HCT116 (cell line): ENCODE data around the gene DCAF4L1. TPM values are rescaled to one million over a fixed set of nuclear protein-coding genes. Genes with fewer than 3 reads are reported as not detected.

Experiments
- ATAC-seq: fragments of 200-7000 bp; cut with Tn5 transposase; 2 replicates; pipeline ENCODE4 v1.9.1; 2020; ENCODE audit warnings: mild to moderate bottlenecking, moderate library complexity
- BruUV-seq: library from RNA; stranded (reverse); fragments of 400-500 nt; replicated peaks from 2 replicates; lab custom pipeline; 2021; lab: Mats Ljungman, UMichigan
- CTCF ChIA-PET: fragments of 300-600 bp; sonication (Branson Sonifier 250); formaldehyde crosslinking; loops from one replicate; lab custom pipeline; 2021; ENCODE audit warnings: antibody characterized with exemption; lab: Charles Lee
- POLR2A ChIA-PET: fragments of 300-600, 350-600 bp; sonication (Branson Sonifier 250); formaldehyde crosslinking; loops from one replicate; lab custom pipeline; 2021; ENCODE audit warnings: antibody characterized with exemption; lab: Charles Lee
- RAD21 ChIA-PET, 2 experiments: fragments of 300-600 bp; sonication (Branson Sonifier 250); formaldehyde crosslinking; loops; one replicate each; lab custom pipeline; 2023; ENCODE audit warnings: low total read pairs in 2 of 2; ENCODE audit not compliant: uncharacterized antibody in 2 of 2, unreplicated experiment in 2 of 2, low non-redundant PET in 1 of 2; lab: Charles Lee
- DNase-seq: peaks from one replicate; pipeline ENCODE4 v3.0.0-alpha.2; 2010; ENCODE audit warnings: low read depth, low spot score
- H2AFZ ChIP-seq: fragments of 200-600 bp; shearing (Covaris generic), sonication (generic); 2 replicates; pipeline ENCODE4 v1.6.1; 2017; ENCODE audit warnings: low read depth, mixed run types, mixed read lengths, antibody characterized with exemption, low read length; ENCODE audit not compliant: poor library complexity, severe bottlenecking
- H3K27ac ChIP-seq: 2 replicates; pipeline ENCODE4 v1.5.1; 2012; ENCODE audit warnings: low read depth, low read length
- H3K27me3 ChIP-seq: fragments of 200-600 bp; sonication (generic); 2 replicates; pipeline ENCODE4 v1.6.1; 2016; ENCODE audit warnings: mixed run types, low read length, mixed read lengths; ENCODE audit not compliant: insufficient read depth
- H3K36me3 ChIP-seq, 2 experiments: fragments of 200-500 bp in 1 of 2; fragments of 200-600 bp in 1 of 2; sonication (Bioruptor generic) in 1 of 2; sonication (generic) in 1 of 2; 2 replicates each; pipeline versions ENCODE4 v1.5.1 to v1.6.1; 2014 to 2016; ENCODE audit warnings: low read length in 2 of 2, inconsistent platforms in 1 of 2, mixed read lengths in 1 of 2, mixed run types in 1 of 2; ENCODE audit not compliant: insufficient read depth in 2 of 2, control insufficient read depth in 1 of 2
- H3K4me1 ChIP-seq, 2 experiments: fragments of 200-600 bp in 1 of 2; sonication (generic) in 1 of 2; 2 replicates each; pipeline versions ENCODE4 v1.5.1 to v1.6.1; 2012 to 2017; ENCODE audit warnings: low read length in 2 of 2, inconsistent platforms in 1 of 2, mild to moderate bottlenecking in 1 of 2, mixed read lengths in 1 of 2, mixed run types in 1 of 2, moderate library complexity in 1 of 2; ENCODE audit not compliant: insufficient read depth in 2 of 2, control insufficient read depth in 1 of 2
- H3K4me2 ChIP-seq: fragments of 200-600 bp; sonication (generic); 2 replicates; pipeline ENCODE4 v1.6.1; 2017; ENCODE audit warnings: mixed run types, low read length, mixed read lengths
- H3K4me3 ChIP-seq, 2 experiments: fragments of 200-600 bp in 1 of 2; sonication (generic) in 1 of 2; replicated peaks in 1 of 2; 2 replicates each; pipeline ENCODE4 v1.5.1; 2011 to 2016; ENCODE audit warnings: low read length in 2 of 2, control low read depth in 1 of 2, low read depth in 1 of 2, mild to moderate bottlenecking in 1 of 2, mixed read lengths in 1 of 2, mixed run types in 1 of 2
- H3K79me2 ChIP-seq: fragments of 200-600 bp; sonication (generic); 2 replicates; pipeline ENCODE4 v1.6.1; 2017; ENCODE audit warnings: mild to moderate bottlenecking, mixed run types, low read length, moderate library complexity, mixed read lengths; ENCODE audit not compliant: insufficient read depth
- H3K9ac ChIP-seq: fragments of 200-600 bp; sonication (generic); 2 replicates; pipeline ENCODE4 v1.6.1; 2016; ENCODE audit warnings: low read length, mixed read lengths
- H3K9me2 ChIP-seq: fragments of 200-600 bp; sonication (generic), shearing (Covaris generic); 2 replicates; pipeline ENCODE4 v1.6.1; 2017; ENCODE audit warnings: mixed run types, mild to moderate bottlenecking, moderate library complexity; ENCODE audit not compliant: insufficient read depth
- H3K9me3 ChIP-seq, 2 experiments: fragments of 200-500 bp in 1 of 2; fragments of 200-600 bp in 1 of 2; sonication (Bioruptor generic) in 1 of 2; sonication (generic) in 1 of 2; 2 replicates each; pipeline ENCODE4 v1.6.1; 2014 to 2017; ENCODE audit warnings: low read length in 2 of 2, mixed read lengths in 2 of 2, inconsistent platforms in 1 of 2, low read depth in 1 of 2, mild to moderate bottlenecking in 1 of 2, mixed run types in 1 of 2, moderate library complexity in 1 of 2; ENCODE audit not compliant: control insufficient read depth in 1 of 2, insufficient read depth in 1 of 2
- H4K20me1 ChIP-seq: fragments of 200-600 bp; sonication (generic), shearing (Covaris generic); 2 replicates; pipeline ENCODE4 v1.6.1; 2017; ENCODE audit warnings: mixed run types, mild to moderate bottlenecking, moderate library complexity; ENCODE audit not compliant: insufficient read depth
- CBX3 ChIP-seq: IDR thresholded peaks from 2 replicates; pipeline ENCODE4 v1.6.1; 2012; ENCODE audit warnings: low read depth
- CEBPB ChIP-seq: IDR thresholded peaks from 2 replicates; pipeline ENCODE4 v1.6.1; 2012; ENCODE audit warnings: low read depth
- EGR1 ChIP-seq: IDR thresholded peaks from 2 replicates; pipeline ENCODE4 v1.6.1; 2012; ENCODE audit warnings: low read depth
- ELF1 ChIP-seq: IDR thresholded peaks from 2 replicates; pipeline ENCODE4 v1.6.1; 2012; ENCODE audit warnings: low read depth, borderline replicate concordance
- EZH2 ChIP-seq: fragments of 200-600 bp; sonication (generic); IDR thresholded peaks from 2 replicates; pipeline ENCODE4 v1.6.1; 2017; ENCODE audit warnings: antibody characterized with exemption, mixed run types
- FOSL1 ChIP-seq: IDR thresholded peaks from 2 replicates; pipeline ENCODE4 v1.6.1; 2012; ENCODE audit warnings: low read depth
- JUND ChIP-seq: IDR thresholded peaks from 2 replicates; pipeline ENCODE4 v1.6.1; 2012
- POLR2A ChIP-seq: IDR thresholded peaks from 2 replicates; pipeline ENCODE4 v1.7.0; 2011; ENCODE audit warnings: borderline replicate concordance; ENCODE audit not compliant: insufficient read depth, insufficient read length; ENCODE audit errors: extremely low read depth
- RAD21 ChIP-seq: IDR thresholded peaks from 2 replicates; pipeline ENCODE4 v1.6.1; 2012; ENCODE audit warnings: low read depth, mild to moderate bottlenecking
- SIN3A ChIP-seq: IDR thresholded peaks from 2 replicates; pipeline ENCODE4 v1.6.1; 2012; ENCODE audit warnings: low read depth
- SP1 ChIP-seq: IDR thresholded peaks from 2 replicates; pipeline ENCODE4 v1.6.1; 2012; ENCODE audit warnings: low read depth
- SRF ChIP-seq: IDR thresholded peaks from 2 replicates; pipeline ENCODE4 v1.6.1; 2012; ENCODE audit warnings: low read depth
- TCF7L2 ChIP-seq: IDR thresholded peaks from 2 replicates; pipeline ENCODE4 v1.7.0; 2011; ENCODE audit warnings: borderline replicate concordance, inconsistent platforms; ENCODE audit not compliant: insufficient read depth, insufficient read length; ENCODE audit errors: extremely low read depth
- YY1 ChIP-seq: IDR thresholded peaks from 2 replicates; pipeline ENCODE4 v1.6.1; 2011; ENCODE audit warnings: low read length, low read depth, moderate library complexity, mild to moderate bottlenecking; ENCODE audit not compliant: insufficient replicate concordance; ENCODE audit errors: extremely low read depth
- ZFX ChIP-seq: fragments of 450-650 bp; IDR thresholded peaks from 2 replicates; pipeline ENCODE4 v1.6.1; 2017
- ZNF274 ChIP-seq: fragments of 200-500 bp; sonication (Bioruptor generic); IDR thresholded peaks from 2 replicates; pipeline ENCODE4 v1.6.1; 2014; ENCODE audit warnings: mild to moderate bottlenecking, low read depth, low read length, inconsistent platforms
- intact Hi-C: fragments of 100-400 bp; cut with micrococcal nuclease; formaldehyde crosslinking; loops from 2 replicates; pipeline ENCODE4 v1.10.0; 2022
- total RNA-seq: library from RNA; stranded (reverse); gene quantifications from one replicate; pipeline ENCODE4 v1.2.1, GENCODE V29; 2021; ENCODE audit not compliant: unreplicated experiment
- TF ChIP-seq, protein P1 (sequence below), 3 experiments: fragments of 200-600 bp in 1 of 3; sonication (generic) in 1 of 3; IDR thresholded peaks in 2 of 3; conservative IDR thresholded peaks in 1 of 3; 2 replicates each; pipeline ENCODE4 v1.5.1; 2012 to 2017; ENCODE audit warnings: low read depth in 2 of 3, low read length in 2 of 3, antibody characterized with exemption in 1 of 3, borderline replicate concordance in 1 of 3, control low read depth in 1 of 3, mild to moderate bottlenecking in 1 of 3, mixed read lengths in 1 of 3, mixed run types in 1 of 3, moderate library complexity in 1 of 3; ENCODE audit not compliant: insufficient read depth in 1 of 3
- TF ChIP-seq, protein P2 (sequence below): IDR thresholded peaks from 2 replicates; pipeline ENCODE4 v1.6.1; 2012
- TF ChIP-seq, protein P3 (sequence below): IDR thresholded peaks from 2 replicates; pipeline ENCODE4 v1.6.1; 2012; ENCODE audit warnings: low read depth

DCAF4L1 gene
- total RNA-seq, 1 experiment from 2014 or later = 0.39 TPM

DNA sequence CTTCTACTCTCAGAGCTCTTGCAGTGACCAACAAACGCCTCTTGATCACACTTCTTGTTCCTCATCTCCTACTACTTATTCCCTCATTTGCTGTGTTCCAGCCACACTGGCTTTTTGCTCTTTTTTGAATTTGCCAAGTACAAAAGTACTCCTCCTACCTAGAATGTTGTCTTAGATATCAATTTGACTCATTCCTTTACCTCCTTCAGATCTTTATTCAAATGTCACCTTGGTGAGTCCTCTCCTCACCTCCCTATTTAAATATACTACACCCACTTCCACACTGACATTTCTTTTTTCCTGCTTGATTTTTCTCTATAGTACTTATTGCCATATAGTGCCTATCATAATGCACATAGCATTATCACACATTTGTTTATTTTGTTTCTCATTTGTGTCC is 6.2 kb upstream of the DCAF4L1 start:
- Histone ChIP-seq H3K4me2 (no peak overlapping the region), H3K4me1 (no peaks in the 10 kb centered on the region), H3K36me3 (no peaks in the 10 kb centered on the region), H3K4me3 (no peak overlapping the region), H3K9me2 (no peaks in the 10 kb centered on the region), H3K9me3 (no peaks in the 10 kb centered on the region), H4K20me1 (no peaks in the 10 kb centered on the region), H2AFZ (no peak overlapping the region), H3K27me3 (no peaks in the 10 kb centered on the region), H3K27ac (no peak overlapping the region), H3K9ac (no peak overlapping the region), H3K79me2 (no peaks in the 10 kb centered on the region)
- DNase-seq = no peak
- intact Hi-C loops = no loop called here
- ChIA-PET CTCF (no interaction called here), POLR2A (no interaction called here), RAD21 (no interaction called here)
- no TSS peak for BruUV-seq
- ATAC-seq = no peak
- TF ChIP-seq SRF (no peak), ZFX (no peak), SIN3A (no peak), POLR2A (no peak), JUND (no peak), YY1 (no peak), CEBPB (no peak), CBX3 (no peak), EZH2 (no peak), ZNF274 (no peak), TCF7L2 (no peak), ELF1 (no peak), FOSL1 (no peak), RAD21 (no peak), SP1 (no peak), EGR1 (no peak)
- TF ChIP-seq, protein P1, sequence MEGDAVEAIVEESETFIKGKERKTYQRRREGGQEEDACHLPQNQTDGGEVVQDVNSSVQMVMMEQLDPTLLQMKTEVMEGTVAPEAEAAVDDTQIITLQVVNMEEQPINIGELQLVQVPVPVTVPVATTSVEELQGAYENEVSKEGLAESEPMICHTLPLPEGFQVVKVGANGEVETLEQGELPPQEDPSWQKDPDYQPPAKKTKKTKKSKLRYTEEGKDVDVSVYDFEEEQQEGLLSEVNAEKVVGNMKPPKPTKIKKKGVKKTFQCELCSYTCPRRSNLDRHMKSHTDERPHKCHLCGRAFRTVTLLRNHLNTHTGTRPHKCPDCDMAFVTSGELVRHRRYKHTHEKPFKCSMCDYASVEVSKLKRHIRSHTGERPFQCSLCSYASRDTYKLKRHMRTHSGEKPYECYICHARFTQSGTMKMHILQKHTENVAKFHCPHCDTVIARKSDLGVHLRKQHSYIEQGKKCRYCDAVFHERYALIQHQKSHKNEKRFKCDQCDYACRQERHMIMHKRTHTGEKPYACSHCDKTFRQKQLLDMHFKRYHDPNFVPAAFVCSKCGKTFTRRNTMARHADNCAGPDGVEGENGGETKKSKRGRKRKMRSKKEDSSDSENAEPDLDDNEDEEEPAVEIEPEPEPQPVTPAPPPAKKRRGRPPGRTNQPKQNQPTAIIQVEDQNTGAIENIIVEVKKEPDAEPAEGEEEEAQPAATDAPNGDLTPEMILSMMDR (IDR thresholded peaks at IDR 0.05 in 2 of 3, conservative IDR thresholded peaks at IDR 0.05 in 1 of 3; ENCODE audit: borderline replicate concordance in 1 of 3, insufficient read depth in 1 of 3, low read depth in 2 of 3, low read length in 2 of 3) = no peak
- TF ChIP-seq, protein P2, sequence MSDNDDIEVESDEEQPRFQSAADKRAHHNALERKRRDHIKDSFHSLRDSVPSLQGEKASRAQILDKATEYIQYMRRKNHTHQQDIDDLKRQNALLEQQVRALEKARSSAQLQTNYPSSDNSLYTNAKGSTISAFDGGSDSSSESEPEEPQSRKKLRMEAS = no peak
- TF ChIP-seq, protein P3, sequence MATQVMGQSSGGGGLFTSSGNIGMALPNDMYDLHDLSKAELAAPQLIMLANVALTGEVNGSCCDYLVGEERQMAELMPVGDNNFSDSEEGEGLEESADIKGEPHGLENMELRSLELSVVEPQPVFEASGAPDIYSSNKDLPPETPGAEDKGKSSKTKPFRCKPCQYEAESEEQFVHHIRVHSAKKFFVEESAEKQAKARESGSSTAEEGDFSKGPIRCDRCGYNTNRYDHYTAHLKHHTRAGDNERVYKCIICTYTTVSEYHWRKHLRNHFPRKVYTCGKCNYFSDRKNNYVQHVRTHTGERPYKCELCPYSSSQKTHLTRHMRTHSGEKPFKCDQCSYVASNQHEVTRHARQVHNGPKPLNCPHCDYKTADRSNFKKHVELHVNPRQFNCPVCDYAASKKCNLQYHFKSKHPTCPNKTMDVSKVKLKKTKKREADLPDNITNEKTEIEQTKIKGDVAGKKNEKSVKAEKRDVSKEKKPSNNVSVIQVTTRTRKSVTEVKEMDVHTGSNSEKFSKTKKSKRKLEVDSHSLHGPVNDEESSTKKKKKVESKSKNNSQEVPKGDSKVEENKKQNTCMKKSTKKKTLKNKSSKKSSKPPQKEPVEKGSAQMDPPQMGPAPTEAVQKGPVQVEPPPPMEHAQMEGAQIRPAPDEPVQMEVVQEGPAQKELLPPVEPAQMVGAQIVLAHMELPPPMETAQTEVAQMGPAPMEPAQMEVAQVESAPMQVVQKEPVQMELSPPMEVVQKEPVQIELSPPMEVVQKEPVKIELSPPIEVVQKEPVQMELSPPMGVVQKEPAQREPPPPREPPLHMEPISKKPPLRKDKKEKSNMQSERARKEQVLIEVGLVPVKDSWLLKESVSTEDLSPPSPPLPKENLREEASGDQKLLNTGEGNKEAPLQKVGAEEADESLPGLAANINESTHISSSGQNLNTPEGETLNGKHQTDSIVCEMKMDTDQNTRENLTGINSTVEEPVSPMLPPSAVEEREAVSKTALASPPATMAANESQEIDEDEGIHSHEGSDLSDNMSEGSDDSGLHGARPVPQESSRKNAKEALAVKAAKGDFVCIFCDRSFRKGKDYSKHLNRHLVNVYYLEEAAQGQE = no peak
